Central memory CD8-positive, alpha-beta T cell (primary cell): ENCODE results near the gene CAPN8.

Experiments
- ATAC-seq: fragments of 150-1000 bp; cut with Tn5 transposase; replicated peaks from 2 replicates; pipeline ENCODE4 v1.10.0; 2022; ENCODE audit warnings: mild to moderate bottlenecking, moderate FRiP score, moderate number of reproducible peaks; ENCODE audit not compliant: poor library complexity, severe bottlenecking; ENCODE audit errors: extremely low read depth
- DNase-seq, 2 donors: peaks; one replicate each; pipeline ENCODE4 v3.0.0; 2021; ENCODE audit warnings: low spot score in 2 of 2
- H3K27ac Mint-ChIP-seq: one replicate; pipeline ENCODE4 v1.8.0; 2022; ENCODE audit warnings: low read depth, mild to moderate bottlenecking, moderate library complexity, mixed read lengths
- H3K27me3 Mint-ChIP-seq: one replicate; pipeline ENCODE4 v1.8.0; 2022; ENCODE audit warnings: mixed read lengths
- H3K36me3 Mint-ChIP-seq: one replicate; pipeline ENCODE4 v1.8.0; 2022; ENCODE audit warnings: mild to moderate bottlenecking, moderate library complexity, mixed read lengths; ENCODE audit not compliant: insufficient read depth
- H3K4me1 Mint-ChIP-seq: one replicate; pipeline ENCODE4 v1.8.0; 2022; ENCODE audit warnings: mixed read lengths
- H3K4me3 Mint-ChIP-seq: one replicate; pipeline ENCODE4 v1.8.0; 2022; ENCODE audit warnings: mild to moderate bottlenecking, moderate library complexity, mixed read lengths
- H3K9me3 Mint-ChIP-seq: one replicate; pipeline ENCODE4 v1.8.0; 2022; ENCODE audit warnings: mixed read lengths

Gene CAPN8

GRCh38 chr1:223496883-223497282 lies 168.6 kb downstream of the CAPN8 start:
- Mint-ChIP-seq H3K36me3 (no peaks in the 10 kb centered on the region), H3K27ac (no peak overlapping the region), H3K4me1 (peaks cover 5% of the 10 kb centered on the region), H3K9me3 (no peaks in the 10 kb centered on the region), H3K27me3 (peaks cover 23% of the 10 kb centered on the region), H3K4me3 (no peak overlapping the region)
- ATAC-seq (no peak), DNase-seq (no peak)

- no peak for DNase-seq
- H3K27ac Mint-ChIP-seq, result no peak overlapping the region
- H3K36me3 Mint-ChIP-seq, result no peaks in the 10 kb centered on the region
- no peaks in the 10 kb centered on the region for H3K9me3 Mint-ChIP-seq
- peaks cover 5% of the 10 kb centered on the region for H3K4me1 Mint-ChIP-seq
- no peak overlapping the region for H3K4me3 Mint-ChIP-seq
- peaks cover 36% of the 10 kb centered on the region for H3K27me3 Mint-ChIP-seq
- ATAC-seq, result no peak
Measured at GRCh38 chr1:223494926-223495645, 170.4 kb downstream of the CAPN8 start.

- no peaks in the 10 kb centered on the region for H3K36me3 Mint-ChIP-seq
- H3K27ac Mint-ChIP-seq, result no peak overlapping the region
- no peak for DNase-seq
- H3K4me1 Mint-ChIP-seq, result no peaks in the 10 kb centered on the region
- no peak overlapping the region for H3K4me3 Mint-ChIP-seq
- H3K9me3 Mint-ChIP-seq, result no peaks in the 10 kb centered on the region
- no peak for ATAC-seq
- peaks cover 39% of the 10 kb centered on the region for H3K27me3 Mint-ChIP-seq
Measured at GRCh38 chr1:223492044-223492443, 173.5 kb downstream of the CAPN8 start.
